ENCODE measurements around the gene MAPK10.
"Not testable (repeated sequence)": the region's sequence is repeated elsewhere in the genome, so short reads cannot be mapped to it uniquely, and the experiment has no call there.

The MAPK10 gene

DNA sequence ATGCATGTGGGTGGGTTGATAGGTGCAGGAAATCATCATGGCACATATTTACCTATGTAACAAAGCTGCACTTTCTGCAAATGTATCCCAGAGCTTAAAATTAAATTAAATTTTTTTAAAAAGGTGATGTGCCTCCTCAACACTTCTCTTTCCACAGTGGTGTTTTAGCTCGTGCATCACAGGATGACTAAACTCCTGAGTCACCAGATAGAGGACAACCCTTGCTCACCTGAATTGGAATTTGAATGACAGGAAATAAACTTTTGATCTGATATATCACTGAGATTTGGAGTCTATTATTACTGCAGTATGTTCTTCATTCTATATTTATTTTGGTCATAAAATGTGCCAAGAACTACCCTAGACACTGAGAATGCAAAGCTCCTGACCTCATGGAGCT is 185.3 kb downstream of the MAPK10 start:
- no peak for DNase-seq

DNA sequence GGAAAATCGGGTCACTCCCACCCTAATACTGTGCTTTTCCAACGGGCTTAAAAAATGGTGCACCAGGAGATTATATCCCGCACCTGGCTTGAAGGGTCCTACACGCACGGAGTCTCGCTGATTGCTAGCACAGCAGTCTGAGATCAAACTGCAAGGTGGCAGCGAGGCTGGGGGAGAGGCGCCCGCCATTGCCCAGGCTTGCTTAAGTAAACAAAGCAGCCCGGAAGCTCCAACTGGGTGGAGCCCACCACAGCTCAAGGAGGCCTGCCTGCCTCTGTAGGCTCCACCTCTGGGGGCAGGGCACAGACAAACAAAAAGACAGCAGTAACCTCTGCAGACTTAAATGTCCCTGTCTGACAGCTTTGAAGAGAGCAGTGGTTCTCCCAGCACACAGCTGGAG is 191.5 kb downstream of the MAPK10 start:
- not testable (repeated sequence) for DNase-seq

DNA sequence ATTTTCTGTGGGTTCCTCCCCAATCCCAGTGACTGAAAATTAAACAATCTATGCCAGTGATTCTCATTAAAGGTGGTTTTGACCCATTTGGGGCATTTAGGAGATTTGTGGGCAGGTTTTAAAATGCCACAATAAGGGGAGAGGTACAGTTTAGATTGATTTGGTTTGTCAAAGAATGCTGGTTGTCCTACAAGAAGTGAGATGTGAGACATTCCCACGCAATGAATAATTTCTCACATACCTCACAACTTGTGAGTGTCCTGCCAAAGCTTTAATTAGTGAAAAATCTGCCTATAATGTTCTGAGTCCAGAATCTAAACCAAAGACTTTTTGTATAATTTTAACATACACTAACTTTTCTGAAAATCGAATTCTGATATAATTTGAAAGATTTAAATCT is 199.4 kb downstream of the MAPK10 start:
- DNase-seq: no peak

DNA sequence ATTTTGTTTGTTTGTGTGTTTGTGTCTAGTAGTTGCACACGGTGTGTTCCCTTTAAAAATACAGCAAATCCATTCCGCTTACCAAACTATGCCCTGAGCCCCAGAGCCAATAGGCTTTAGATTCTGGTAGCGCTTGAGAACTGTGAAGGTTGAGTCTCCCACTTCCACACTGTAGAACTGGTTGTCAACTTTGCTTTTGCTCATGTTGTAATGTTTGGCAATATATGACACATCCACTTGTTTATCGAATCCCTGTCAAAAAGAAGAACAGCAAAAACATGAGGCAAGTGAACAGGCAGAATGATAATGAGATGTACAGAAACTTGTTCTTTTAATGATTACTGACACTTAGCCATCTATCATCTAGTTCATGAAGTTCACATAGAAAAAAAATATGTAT is 200.6 kb downstream of the MAPK10 start:
- DNase-seq: no peak

DNA sequence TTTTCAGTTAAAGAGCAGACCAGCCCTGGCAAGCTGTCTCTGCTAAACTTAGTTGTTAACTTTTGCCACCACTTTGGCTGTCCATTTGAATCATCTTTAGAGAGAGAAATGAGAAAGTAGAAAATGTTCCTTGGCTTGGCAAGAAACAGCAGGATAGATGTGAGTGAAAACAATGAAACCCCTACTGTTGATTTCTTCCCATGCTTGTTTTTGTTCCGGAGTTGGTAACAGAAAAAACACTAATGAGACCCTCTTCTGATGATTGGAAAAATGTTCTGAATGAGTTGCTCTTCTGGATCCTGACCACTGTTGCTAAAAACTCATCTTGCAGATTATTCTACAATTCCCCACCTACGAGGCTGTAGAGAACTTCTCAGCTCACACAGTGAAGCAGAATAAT is 203.3 kb downstream of the MAPK10 start:
- DNase-seq: no peak

DNA sequence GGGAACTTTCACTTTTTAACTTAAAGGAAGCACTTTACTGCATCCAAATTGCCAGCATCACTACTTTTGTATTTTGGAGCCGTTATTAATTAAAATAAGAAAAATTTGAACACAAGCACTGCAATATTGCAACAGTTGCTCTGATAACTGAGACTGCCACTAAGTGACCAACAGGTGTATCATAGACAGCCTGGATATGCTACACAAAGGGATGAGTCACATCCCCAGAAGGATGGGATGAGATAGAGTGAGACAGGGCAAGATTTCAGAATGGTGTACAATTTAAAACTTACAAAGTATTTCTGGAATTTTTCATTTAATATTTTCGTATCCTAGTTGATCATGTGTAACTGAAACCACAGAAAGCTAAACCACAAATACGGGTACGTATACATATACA is 204.1 kb downstream of the MAPK10 start:
- no peak for DNase-seq

DNA sequence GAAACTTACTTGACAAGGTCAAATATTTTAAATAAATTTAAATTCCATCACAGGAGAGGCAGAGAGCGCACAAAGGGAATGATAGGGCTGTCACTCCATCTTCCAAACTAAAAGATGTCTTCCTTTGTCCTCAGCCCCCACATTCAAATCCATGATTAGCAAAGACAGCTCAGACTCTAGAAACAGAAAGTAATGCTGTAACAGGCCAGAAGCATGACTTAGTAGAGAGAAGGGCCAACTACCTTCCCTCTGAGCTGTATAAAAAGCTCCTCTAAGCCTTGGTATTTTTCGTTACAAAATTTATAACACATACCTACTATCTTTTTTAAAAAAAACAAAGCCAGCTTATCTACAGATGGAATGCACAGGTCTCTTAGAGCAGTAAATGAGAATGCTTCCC is 207.4 kb downstream of the MAPK10 start:
- no peak for DNase-seq

DNA sequence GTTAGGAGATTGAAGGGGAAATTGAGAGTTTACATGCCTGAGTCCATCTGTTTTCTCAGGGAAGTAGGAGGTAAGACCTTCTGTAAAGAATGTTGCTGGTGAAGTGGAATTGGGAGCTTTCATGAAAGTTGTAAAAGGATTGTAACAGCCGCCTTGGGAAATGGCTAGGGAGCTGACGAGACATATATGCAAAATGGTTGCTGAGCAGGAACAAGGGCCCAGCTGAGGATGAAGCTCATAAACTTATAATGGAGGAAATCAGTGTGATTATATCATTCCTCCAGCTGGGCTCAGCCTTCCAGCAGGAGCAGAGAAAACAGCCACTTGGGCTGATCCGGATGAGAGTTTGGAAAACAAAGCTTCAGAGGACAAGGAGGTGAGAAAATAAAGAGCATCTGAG is 208.7 kb downstream of the MAPK10 start:
- DNase-seq: no peak

DNA sequence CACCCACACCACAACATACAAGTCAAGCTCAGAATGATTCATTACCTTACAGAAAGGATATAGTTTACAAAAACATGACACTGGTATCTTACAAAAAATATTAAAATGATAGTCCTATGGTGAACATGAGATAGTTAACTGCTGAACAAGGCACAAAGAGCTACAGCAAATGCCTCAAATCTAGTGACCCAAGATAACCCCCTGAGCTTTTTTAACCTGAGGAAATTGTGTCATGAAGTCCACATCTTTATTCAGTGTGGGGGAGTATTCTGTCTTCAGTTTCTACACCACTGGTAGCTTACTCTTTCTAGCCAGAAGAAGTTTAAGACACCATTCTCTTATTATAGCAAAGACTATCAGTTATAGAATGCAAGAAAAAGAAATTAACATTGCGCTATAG is 218.7 kb downstream of the MAPK10 start:
- no peak for DNase-seq

DNA sequence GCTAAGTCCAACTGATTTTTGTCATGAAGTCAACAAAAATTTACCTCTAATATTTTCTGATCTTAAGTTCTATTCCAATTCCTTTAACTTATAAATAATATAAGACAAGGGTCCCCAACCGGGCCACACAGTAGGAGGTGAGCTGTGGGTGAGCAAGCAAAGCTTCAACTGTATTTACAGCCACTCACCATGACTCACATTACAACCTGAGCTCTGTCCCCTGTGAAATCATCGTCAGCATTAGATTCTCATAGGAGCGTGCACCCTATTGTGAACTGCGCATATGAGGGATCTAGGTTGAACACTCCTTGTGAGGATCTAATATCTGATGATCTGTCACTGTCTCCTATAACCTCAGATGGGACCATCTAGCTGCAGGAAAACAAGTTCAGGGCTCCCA is 227.4 kb downstream of the MAPK10 start:
- DNase-seq: no peak

DNA sequence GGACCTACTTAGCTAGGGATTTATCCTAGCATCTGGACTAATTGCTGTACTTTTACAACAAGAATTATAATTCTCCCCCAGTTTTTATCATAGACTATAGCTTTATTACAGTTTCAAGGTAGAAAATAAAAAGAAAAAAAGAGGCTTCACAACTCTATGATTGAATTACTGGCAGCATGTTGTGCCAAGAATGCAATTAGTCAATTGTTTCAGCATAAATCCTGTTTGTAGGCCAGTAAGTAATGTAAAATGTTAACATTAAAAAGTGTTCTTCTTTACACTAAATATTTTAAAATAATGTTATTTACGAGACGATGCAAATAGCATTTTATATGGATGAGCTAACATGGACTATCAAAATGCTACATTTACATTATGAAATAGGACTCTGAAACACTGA is 228.4 kb downstream of the MAPK10 start:
- no peak for DNase-seq

DNA sequence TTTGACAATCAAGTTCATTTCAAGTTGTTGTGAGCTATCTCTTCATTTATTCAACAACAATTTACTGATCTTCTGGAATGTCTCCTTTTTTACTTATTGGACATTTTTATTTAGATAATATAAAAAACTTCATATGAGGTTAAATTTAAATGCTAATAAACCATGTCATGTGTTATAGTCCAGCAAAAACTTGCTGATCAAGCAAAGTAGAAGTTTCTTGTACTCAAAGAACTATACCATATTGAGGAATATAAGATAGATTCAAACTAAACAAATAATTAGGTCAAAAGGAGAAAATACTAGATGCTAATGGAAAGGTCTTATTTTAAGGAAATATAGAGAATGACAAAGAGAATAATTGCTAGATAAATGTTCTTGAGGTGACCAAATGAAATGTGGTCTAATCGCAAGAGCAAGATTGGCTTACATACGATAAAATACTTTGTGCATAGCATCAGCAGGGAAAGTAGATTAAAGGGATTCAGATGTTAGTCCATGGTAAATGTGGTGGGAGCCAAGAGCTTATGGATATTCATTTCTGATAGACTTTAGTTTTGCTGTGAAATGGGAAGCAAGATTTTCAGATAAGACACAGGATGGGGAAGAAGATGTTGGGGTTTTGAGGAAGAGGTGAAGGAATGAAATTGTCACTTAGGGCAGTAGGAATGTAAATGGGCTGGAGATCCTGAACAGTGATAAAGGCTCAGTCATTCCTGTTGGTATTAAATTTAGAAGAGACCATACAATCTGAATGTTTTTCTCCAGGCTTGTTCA is 229.5 kb downstream of the MAPK10 start:
- no peak for DNase-seq

DNA sequence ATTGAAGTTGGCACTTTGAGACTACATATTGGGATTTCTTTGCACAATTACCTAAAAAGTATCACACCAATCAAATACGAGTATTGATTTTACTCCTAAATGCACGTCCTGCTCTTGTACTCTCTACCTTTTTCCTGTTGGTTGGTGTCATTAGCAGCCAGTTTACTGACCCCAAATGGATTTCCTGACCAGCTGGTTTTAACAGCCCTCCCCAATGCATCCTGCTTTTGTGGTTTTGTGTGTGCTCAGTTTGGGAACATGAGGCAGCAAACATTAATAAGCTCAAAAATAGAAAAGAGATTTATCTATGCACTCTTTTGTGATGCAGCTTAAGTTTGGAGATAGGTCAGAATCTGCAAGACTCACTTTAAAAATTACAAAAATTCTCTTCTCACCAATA is 230.3 kb downstream of the MAPK10 start:
- no peak for DNase-seq

DNA sequence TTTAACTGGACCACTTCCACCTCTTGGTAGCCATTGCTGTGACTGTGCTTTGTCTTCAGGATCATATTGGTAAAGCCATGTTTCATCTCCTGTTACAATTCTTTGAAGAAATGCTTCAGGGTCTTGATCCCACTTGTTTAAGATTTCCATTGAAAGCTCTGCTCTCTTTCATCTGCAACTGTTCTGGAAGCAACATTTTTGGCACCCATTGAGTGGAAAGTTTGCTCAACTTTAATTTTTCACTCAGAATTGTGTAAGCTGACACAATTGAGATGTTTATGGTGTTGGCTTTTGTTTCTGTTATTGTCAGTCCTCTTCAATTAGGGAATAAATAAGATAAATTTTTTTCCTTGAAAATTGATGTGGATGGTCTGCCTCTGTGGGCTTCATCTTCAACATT is 237.4 kb downstream of the MAPK10 start:
- DNase-seq: no peak

DNA sequence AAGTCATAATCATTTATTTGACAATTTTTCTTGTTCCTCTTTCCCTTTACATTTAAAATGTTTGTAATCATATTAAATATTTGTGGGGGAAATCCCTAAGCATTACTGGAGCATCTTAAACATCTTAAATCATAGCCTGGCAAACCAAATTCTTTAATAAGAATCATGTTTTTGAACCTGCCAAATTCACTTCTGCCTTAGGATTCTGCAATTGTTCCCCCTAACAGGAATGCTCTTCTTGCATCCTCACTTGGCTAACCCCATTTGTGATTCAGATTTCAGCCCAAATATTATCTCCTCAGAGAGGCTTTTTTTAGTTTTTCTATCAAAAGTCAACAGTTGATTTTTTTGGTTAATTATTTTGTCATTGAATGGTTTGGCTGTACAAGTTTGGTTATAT is 241.1 kb downstream of the MAPK10 start:
- DNase-seq: no peak

DNA sequence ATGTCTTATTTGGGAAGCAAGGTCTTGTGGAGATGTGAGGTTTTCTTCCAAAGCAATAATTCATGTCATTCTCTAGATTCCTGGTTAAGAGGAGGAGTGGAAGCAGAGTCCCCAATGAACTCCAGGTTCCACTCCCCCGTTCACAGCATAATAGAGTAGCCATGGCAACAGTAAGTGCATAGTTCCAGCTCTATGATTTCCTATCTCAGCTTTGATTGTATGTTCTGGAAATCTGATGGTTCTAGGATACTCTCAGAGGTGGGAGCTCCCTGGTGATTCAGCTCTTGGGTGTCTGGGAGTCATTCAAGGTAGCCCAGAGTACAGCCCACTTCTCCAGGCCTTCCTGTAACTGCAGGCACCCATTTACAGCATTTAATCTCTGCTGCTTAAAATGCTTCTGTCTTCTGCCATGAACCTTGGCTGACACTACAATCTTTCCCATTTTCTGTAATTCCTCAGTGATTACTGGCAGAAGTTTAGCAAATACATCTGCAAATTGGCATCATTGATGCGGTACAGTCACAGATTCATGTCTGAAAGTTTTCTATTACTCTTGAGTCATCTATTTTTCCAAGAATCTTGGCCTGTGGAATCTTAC is 242.0 kb downstream of the MAPK10 start:
- no peak for DNase-seq

DNA sequence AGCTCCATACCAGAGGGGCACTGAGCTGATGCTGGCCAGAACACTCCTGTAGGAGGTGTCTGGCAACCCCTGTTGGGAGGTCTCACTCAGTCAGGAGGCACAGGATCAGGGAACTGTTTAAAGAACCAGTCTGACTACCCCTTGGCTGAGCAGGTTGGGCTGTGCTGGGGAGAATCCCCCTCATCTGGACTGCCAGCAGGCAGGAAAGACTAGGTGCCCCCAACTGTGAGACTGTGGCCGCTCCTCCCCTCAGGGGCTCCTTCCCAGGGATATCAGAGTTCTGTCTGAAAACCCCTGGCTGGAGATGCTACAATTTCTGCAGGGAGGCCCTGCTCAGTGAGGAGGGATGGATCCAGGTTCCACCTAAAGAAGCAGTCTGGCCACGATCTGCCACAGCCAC is 245.3 kb downstream of the MAPK10 start:
- DNase-seq: no peak

DNA sequence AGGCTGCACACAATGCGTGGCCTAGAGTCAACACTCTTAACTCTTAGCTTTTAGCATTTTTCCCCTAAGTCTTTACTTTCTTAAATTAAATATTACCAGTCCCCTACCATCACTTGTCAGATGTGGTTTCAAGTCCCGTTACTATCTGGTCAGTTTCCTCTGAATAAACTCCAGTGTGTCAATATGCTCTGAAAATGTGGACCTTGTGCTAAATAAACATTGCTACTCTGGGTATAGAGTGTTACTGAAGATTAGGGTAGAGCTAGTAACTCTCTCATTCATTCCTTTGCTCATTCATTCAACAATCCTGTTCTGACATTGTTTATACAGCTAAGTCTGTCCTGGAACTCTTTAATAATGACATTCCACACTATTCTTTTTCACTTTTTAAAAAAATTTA is 251.0 kb downstream of the MAPK10 start:
- no peak for DNase-seq

DNA sequence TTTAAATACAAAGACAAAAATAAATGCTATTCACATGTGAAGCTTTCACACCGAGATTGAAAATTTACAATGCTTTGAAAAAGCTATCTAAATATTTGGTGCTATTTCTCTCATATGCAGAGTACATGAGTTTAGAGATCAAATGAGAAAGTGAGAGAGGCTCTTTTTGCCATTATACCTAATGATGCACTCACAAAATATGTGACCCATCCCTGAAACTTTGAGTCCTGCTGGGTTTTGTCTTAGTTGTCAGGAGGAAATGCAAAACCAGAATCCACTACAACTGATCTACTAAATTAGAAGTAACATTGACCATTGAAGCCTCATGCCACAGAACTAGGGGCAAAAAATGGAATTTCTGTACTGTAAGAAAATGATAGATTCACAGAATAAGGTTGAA is 251.7 kb downstream of the MAPK10 start:
- no peak for DNase-seq

DNA sequence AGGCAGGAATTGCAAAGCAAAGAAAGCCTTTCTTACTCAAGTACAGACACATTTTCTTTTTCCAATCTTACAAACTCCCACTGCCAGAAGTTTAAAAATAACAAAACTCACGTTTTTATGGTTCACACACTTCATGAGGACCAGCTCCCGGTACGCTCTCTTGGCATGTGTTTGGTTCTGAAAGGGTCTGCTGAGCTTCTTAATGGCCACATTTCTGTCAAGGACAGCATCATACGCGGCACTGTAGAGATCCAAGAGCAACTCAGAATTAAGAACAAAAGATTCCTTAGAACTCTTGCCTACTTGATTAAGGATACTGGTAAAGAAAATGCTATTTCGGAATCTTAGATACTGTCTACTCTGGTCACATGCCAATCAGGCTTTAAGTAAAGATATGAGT is 252.7 kb downstream of the MAPK10 start:
- DNase-seq: no peak

DNA sequence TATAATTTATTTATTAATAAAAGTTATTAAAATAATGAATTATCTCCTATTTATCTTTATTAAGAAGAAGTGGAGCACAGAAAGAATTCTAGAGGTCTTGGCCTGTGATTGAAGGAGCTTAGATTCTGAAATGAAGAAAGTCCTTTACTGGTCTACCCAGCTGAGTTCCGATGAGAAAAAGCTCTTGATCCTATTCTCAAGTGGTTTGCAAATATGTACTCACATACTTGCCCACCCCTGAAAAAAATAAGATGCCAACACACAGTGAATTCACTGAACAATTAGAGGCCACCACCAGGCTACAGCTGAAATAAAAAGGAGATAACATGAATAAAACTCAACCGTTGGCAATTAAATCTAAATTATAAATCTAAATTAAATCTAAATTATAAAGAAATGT is 253.4 kb downstream of the MAPK10 start:
- DNase-seq: no peak

DNA sequence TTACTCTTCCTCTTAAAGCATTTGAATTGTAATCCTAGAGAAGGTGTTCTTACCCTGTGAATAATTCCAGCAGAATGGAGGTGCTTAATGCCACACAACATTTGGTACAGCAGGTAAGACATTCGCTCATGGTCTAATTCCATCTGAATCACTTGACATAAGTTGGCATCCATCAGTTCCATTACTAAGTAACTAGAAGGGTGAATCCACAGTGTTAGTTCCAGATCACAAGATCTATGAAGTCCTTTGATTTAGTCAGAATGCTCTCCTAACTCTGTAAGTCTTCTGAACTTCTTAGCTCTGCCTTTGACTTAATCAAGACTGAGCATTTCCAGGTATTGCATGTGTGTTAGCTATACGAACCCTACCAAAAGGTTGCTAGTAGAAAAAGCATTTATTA is 258.0 kb downstream of the MAPK10 start:
- no peak for DNase-seq

DNA sequence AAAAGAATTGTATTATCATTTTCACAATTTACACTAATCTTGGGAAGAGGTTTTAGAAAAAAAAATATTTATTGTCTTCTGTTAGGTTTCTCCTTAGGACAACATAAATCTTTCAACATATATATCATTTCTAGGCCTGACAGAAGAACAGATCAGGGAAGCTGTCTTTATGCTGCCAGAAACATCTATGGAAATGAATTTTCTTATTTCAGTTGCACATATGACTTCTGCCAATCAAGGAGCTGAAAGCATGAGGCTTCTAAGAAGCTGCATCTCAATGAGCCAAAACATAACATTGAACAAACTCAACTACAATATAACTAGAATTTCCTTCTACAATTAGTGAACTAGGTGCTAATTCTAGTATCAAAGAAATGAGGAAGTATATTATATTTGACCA is 258.4 kb downstream of the MAPK10 start:
- DNase-seq: no peak

DNA sequence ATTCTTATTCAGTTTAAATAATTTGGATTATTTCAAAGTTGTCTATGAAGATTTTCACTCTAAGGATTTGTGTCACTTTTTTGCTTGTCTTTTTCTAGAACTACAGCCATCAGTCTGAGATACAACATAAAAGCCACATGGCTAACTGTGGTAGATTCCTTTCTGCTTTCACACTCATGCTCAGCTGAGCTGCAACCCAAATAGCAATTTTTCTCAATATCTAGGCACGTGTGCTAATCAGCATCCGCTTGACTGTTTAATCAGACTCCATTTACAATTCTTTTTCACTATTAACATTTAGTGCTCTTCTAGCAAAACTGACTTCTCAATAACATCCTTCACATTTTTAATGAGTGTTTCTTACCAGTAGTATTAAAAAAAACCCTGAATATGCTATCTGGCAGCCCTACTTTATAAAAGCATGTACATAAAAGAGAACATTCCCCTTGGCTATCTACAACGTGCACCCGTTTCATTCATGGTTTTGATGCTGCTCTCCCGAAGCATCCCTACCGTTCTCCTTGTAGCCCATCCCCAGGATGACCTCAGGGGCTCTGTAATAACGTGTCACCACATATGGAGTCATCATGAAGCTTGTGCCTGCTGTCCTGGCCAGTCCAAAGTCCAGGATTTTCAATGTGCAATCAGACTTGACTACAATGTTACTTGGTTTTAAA is 259.2 kb downstream of the MAPK10 start:
- no peak for DNase-seq

DNA sequence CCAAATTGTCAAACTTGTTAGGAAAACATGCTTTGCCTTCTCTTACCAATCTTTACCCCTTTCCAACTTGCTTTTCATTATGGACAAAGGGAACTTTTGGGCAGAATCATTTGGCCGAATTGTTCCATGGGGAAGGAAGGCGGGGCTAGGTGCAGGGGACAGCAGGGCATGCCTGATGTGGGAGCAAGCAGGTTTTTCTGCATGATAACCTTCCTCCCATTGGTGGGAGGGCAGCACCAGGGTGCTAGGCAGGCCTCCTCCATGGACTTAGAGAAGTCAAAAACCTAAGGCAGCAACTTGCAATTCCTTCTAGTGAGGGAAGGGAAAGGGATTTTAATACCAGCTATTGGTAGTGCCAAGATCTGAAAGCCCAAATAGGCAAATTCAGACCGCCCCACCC is 260.5 kb downstream of the MAPK10 start:
- DNase-seq: no peak
